GM19463 (cell line): ENCODE data around the gene TAF10.

ENCODE experiments used
- ATAC-seq: cut with Tn5 transposase; IDR thresholded peaks from one replicate; pipeline ENCODE4 v1.9.1; 2021; ENCODE audit warnings: mild to moderate bottlenecking, moderate library complexity; ENCODE audit not compliant: unreplicated experiment

Gene TAF10

GRCh38 chr11:6561288-6561687 lies 50.7 kb downstream of the TAF10 start:
- no peak for ATAC-seq
